A549 (cell line): ENCODE results near the gene ADAM19.

Experiments
- CEBPB ChIP-seq, 2 experiments: fragments of >200 bp in 1 of 2; sonication (Bioruptor Twin) in 1 of 2; formaldehyde crosslinking in 1 of 2; IDR thresholded peaks; 2 replicates each; pipeline ENCODE4 v1.6.1; 2012 to 2016
- CTCF ChIP-seq: fragments of >200 bp; sonication (Bioruptor Twin); formaldehyde crosslinking; IDR thresholded peaks from 3 replicates; pipeline ENCODE4 v1.5.1; 2016
- EP300 ChIP-seq, 2 experiments: fragments of >200 bp; sonication (Bioruptor Twin); formaldehyde crosslinking; IDR thresholded peaks; 2 replicates in 1 of 2; 3 replicates in 1 of 2; pipeline ENCODE4 v1.6.1; 2016 to 2017
- ESRRA ChIP-seq: fragments of 150-350 bp; IDR thresholded peaks from 2 replicates; pipeline ENCODE4 v1.6.1; 2014; ENCODE audit warnings: mild to moderate bottlenecking, low read length, borderline replicate concordance

- TF ChIP-seq ESRRA (no peak), CEBPB (IDR thresholded peaks at IDR 0.05) (no peak), CTCF (no peak), EP300 (IDR thresholded peaks at IDR 0.05) (no peak)
Observed at GRCh38 chr5:157458835-157459234, 116.7 kb downstream of the ADAM19 start.
